CD4-positive, CD25-positive, alpha-beta regulatory T cell (primary cell): ENCODE measurements around the gene MAPKBP1. TPM values are rescaled to one million over a fixed set of nuclear protein-coding genes. Genes with fewer than 3 reads are reported as not detected.
A peak's percentile ranks its signal among the peaks of the same experiment; 100 is the strongest.

Experiments
- ATAC-seq, 2 donors: fragments of 150-1000 bp; cut with Tn5 transposase; one replicate each; pipeline ENCODE4 v1.10.0; 2021; ENCODE audit warnings: low read depth in 2 of 2, moderate number of reproducible peaks in 2 of 2, moderate library complexity in 1 of 2
- DNase-seq, 3 donors: peaks; one replicate each; pipeline versions ENCODE4 v3.0.0 to v3.0.0-alpha.2; 2012 to 2022; ENCODE audit warnings: mixed read lengths in 1 of 3
- H3K27ac ChIP-seq: one replicate; pipeline ENCODE4 v1.7.0; 2013; ENCODE audit warnings: mild to moderate bottlenecking, low read length; ENCODE audit not compliant: insufficient read depth, poor library complexity, severe bottlenecking
- H3K27me3 ChIP-seq: one replicate; pipeline ENCODE4 v1.7.0; 2013; ENCODE audit warnings: low read length; ENCODE audit not compliant: control insufficient read depth, insufficient read depth
- H3K36me3 ChIP-seq: one replicate; pipeline ENCODE4 v1.7.0; 2013; ENCODE audit warnings: mild to moderate bottlenecking, low read length, moderate library complexity; ENCODE audit not compliant: control insufficient read depth, insufficient read depth
- H3K4me1 ChIP-seq: 2 replicates; pipeline ENCODE4 v1.7.0; 2013; ENCODE audit warnings: mild to moderate bottlenecking, low read length; ENCODE audit not compliant: insufficient read depth, control insufficient read depth, poor library complexity, severe bottlenecking
- H3K4me3 ChIP-seq: one replicate; pipeline ENCODE4 v1.7.0; 2013; ENCODE audit warnings: low read depth, mild to moderate bottlenecking, low read length, moderate library complexity
- H3K9me3 ChIP-seq, 2 experiments: 1 replicate in 1 of 2; 2 replicates in 1 of 2; pipeline ENCODE4 v1.7.0; 2013; ENCODE audit warnings: low read length in 2 of 2, mild to moderate bottlenecking in 1 of 2, moderate library complexity in 1 of 2; ENCODE audit not compliant: control insufficient read depth in 2 of 2
- H3K27ac Mint-ChIP-seq, 3 donors: one replicate each; pipeline ENCODE4 v1.8.0; 2020 to 2022; ENCODE audit warnings: mild to moderate bottlenecking in 3 of 3, mixed read lengths in 3 of 3, moderate library complexity in 2 of 3
- H3K27me3 Mint-ChIP-seq: one replicate; pipeline ENCODE4 v1.8.0; 2022; ENCODE audit warnings: mild to moderate bottlenecking, mixed read lengths
- H3K36me3 Mint-ChIP-seq: one replicate; pipeline ENCODE4 v1.8.0; 2020; ENCODE audit warnings: mixed read lengths
- H3K4me1 Mint-ChIP-seq, 4 donors: one replicate each; pipeline ENCODE4 v1.8.0; 2020 to 2022; ENCODE audit warnings: mixed read lengths in 4 of 4, mild to moderate bottlenecking in 1 of 4
- H3K4me3 Mint-ChIP-seq, 4 donors: one replicate each; pipeline ENCODE4 v1.8.0; 2020 to 2022; ENCODE audit warnings: mild to moderate bottlenecking in 4 of 4, mixed read lengths in 4 of 4, moderate library complexity in 3 of 4
- H3K9me3 Mint-ChIP-seq, 7 donors: one replicate each; pipeline ENCODE4 v1.8.0; 2020 to 2022; ENCODE audit warnings: mixed read lengths in 7 of 7, mild to moderate bottlenecking in 3 of 7, moderate library complexity in 2 of 7
- polyA plus RNA-seq, 4 donors: library from polyadenylated mRNA; unstranded; fragments of 300-500 nt; fragmentation: Illumina TruSeq; gene quantifications; one replicate each; pipeline ENCODE4 v1.2.3, GENCODE V29; 2021
- total RNA-seq: library from RNA; stranded (reverse); gene quantifications from one replicate; pipeline ENCODE4 v1.2.3, GENCODE V29; 2022

Gene MAPKBP1
- total and polyA plus RNA-seq, 5 donors from 2014 or later, result 1.9 to 40.4 (median 2.7) TPM

DNA sequence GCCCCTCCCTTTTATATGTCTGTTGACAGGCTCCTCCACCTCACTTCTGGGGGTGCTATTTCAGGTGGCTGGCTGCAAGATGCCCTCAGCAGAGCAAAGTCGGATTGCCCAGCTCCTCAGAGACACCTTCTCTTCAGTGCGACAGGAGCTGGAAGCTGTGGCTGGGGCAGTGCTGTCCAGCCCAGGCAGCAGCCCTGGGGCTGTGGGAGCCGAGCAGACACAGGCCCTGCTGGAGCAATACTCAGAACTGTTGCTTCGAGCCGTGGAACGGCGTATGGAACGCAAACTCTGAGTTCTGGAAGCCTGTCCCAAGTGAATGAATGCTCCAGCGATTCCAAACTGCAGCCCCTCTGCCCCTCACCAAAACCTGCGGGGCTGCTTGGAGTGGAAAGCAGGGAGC is 50.9 kb downstream of the MAPKBP1 start:
- peaks cover 27% of the 10 kb centered on the region for H3K4me1 ChIP-seq
- DNase-seq, result no peak
- H3K36me3 ChIP-seq, result peaks cover 20% of the 10 kb centered on the region

DNA sequence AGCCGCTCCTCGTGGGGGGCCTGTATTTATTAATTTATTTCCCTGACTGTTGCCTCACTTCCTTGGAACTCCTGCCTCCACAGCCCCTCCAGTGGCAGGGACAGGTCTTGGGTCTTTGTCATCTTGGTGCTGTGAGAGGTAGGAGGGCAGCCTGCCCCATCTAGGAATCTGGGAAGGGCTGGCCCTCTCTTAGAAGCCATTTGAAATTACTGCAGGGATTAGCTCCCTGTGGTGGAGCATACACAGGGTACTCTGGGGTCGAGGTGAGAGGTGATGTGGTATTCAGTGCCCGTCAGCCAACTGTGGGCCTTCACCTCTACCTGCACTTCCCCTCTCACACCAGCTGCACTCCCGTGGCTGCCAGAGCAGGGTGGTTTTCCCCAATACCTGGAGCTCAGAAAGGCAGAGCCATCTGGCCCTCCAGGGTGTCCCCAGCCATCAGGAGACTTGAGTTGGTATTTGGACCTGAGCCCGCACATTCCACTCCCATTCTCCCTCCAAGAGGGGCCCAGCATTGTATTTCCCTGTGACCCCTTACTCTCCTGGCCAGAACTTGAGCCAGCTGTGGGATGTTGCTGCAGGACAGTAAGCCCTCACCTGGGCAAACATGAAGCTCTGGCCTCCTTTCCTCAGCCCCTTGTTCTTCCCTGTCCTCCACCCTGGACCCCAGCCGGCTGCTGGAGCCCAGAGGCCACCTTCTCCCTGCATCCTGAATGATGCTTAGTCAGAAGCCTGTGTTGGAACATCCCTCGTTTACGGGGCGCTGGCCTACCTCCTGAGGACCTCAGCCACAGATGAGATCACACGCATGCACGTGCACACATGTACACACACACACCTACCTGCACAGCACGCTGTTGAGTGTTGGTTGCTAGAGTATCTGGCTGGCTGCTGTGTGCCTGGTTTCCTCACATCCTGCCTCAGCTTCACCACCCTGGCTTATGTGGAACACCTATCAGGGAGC is 51.6 kb downstream of the MAPKBP1 start:
- peaks cover 9 to 31% (median 13%) of the 10 kb centered on the region in 4 donors for H3K4me1 Mint-ChIP-seq
- no peaks in the 10 kb centered on the region for H3K27me3 ChIP-seq
- H3K27ac Mint-ChIP-seq, result peak overlapping the region in 2 of 3 donors; percentile 10 to 83
- no peak for ATAC-seq
- H3K9me3 Mint-ChIP-seq, result peaks cover 0 to 2% (median 0%) of the 10 kb centered on the region in 7 donors
- no peak overlapping the region for H3K27ac ChIP-seq
- peaks cover 3% of the 10 kb centered on the region for H3K36me3 Mint-ChIP-seq
- H3K4me3 ChIP-seq, result no peak overlapping the region
- peaks cover 34% of the 10 kb centered on the region for H3K4me1 ChIP-seq
- DNase-seq, result no peak
- peaks cover 20% of the 10 kb centered on the region for H3K36me3 ChIP-seq
- no peaks in the 10 kb centered on the region for H3K27me3 Mint-ChIP-seq
- peak overlapping the region; percentile 44 to 99 (median 92) for H3K4me3 Mint-ChIP-seq
- no peaks in the 10 kb centered on the region for H3K9me3 ChIP-seq

More for the DNA sequence above, 50.9 kb downstream of the MAPKBP1 start:
- Mint-ChIP-seq H3K27ac (no peak overlapping the region), H3K27me3 (no peaks in the 10 kb centered on the region), H3K4me1 (peaks cover 9 to 26% (median 12%) of the 10 kb centered on the region in 4 donors), H3K9me3 (peaks cover 0 to 2% (median 0%) of the 10 kb centered on the region in 7 donors), H3K4me3 (peak overlapping the region in 2 of 4 donors; percentile 7 to 66), H3K36me3 (peaks cover 6% of the 10 kb centered on the region)
- no peak for ATAC-seq
- Histone ChIP-seq H3K9me3 (no peaks in the 10 kb centered on the region), H3K27me3 (no peaks in the 10 kb centered on the region), H3K4me3 (no peak overlapping the region), H3K27ac (no peak overlapping the region)

DNA sequence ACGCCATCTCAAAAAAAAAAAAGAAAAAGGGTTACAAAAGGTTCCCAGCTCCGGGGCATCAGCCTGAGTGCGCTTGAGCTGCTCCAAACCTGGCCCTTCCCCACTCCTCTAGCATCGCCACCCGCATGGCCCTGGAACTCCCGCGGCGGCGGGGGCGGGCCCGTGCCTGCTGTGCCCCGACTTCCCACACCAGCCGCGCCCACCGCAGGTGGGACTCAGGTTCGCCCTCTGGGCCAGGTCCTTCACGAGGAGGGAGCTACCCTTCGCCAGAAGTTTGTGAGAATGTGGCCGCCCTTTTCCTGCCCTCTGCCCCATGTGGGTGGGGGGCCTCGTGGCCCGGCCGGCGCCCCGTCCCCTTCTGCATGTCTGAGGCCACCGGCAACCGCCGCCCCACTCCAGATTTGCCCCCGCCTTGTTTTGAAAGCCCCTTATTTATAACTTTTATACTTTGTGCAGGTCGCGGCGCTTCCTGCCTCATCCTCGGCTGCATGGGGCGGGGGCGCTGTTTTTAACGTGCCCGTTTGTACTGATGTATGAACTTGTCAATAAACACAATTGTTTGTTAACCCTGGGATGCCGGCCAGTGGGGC is 53.1 kb downstream of the MAPKBP1 start:
- Histone ChIP-seq H3K4me1 (peaks cover 50% of the 10 kb centered on the region), H3K27ac (peak overlapping the region; percentile 74), H3K27me3 (no peaks in the 10 kb centered on the region), H3K36me3 (peaks cover 12% of the 10 kb centered on the region), H3K9me3 (no peaks in the 10 kb centered on the region), H3K4me3 (no peak overlapping the region)
- peak overlapping the region; percentile 92 to 99 (median 94) for H3K4me3 Mint-ChIP-seq
- ATAC-seq, result peak; percentile 1 to 19
- peak in 1 of 3 donors; percentile 52 for DNase-seq
- H3K4me1 Mint-ChIP-seq, result peaks cover 9 to 46% (median 25%) of the 10 kb centered on the region in 4 donors
- peaks cover 5% of the 10 kb centered on the region for H3K27me3 Mint-ChIP-seq
- peaks cover 0 to 2% (median 0%) of the 10 kb centered on the region in 7 donors for H3K9me3 Mint-ChIP-seq
- peak overlapping the region; percentile 45 to 96 (median 91) for H3K27ac Mint-ChIP-seq
- H3K36me3 Mint-ChIP-seq, result peaks cover 6% of the 10 kb centered on the region

DNA sequence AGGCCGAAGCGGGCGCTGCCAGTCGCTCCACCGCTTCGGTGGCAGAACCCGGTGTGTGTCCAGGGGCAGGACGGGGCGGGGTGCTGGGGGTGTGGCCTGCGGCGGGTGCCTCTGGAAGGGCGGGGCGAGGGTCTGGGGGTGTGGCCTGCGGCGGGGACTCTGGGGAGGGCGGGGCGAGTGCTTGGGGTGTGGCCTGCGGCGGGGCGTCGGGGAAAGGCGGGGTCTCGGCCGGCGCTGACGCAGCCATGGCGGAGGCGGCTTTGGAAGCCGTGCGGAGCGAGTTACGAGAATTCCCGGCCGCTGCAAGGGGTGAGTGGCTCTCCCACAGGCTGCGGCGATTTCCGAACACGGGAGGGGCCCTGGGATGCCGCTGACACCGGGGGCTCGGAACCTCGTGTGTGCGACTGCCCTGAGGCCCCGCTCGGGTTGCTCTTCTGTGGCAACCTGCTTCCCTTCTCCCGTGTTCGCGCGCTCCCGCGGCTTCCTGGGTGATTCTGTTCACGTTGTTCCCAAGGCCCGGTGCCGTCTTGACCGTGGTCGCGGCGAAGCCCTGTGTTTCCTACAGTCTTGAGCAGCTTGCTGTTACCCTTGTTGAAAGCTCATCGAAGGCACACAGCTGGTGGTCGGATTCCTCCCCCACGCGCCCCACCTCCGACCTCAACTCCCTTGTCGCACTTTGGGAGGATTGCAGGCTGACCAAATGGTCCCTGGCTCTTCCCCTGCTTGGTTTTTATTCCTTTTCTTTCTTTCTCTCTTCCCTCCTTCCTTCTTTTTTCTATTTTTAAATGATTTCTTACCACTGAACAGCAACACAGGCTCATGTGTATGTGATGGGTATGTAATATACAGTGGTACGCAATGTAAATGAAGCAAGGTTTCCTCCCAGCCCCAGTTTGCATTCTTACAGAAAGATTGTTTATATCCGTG is 53.9 kb downstream of the MAPKBP1 start, which contains the start of gene JMJD7:
JMJD7 (plus strand) TSS at position 213 of the 927 bp plus-strand sequence; CDS start at position 246, 33 bp downstream.
- Mint-ChIP-seq H3K9me3 (peaks cover 0 to 2% (median 0%) of the 10 kb centered on the region in 7 donors), H3K27ac (peak within 1 kb of the TSS; percentile 45 to 96 (median 91)), H3K4me1 (peaks cover 9 to 54% (median 32%) of the 10 kb centered on the region in 4 donors), H3K36me3 (peaks cover 11% of the 10 kb centered on the region), H3K27me3 (peaks cover 5% of the 10 kb centered on the region), H3K4me3 (peak within 1 kb of the TSS; percentile 92 to 99 (median 94))
- Histone ChIP-seq H3K4me1 (peaks cover 56% of the 10 kb centered on the region), H3K27ac (peak within 1 kb of the TSS; percentile 74), H3K36me3 (peaks cover 8% of the 10 kb centered on the region), H3K4me3 (peak within 1 kb of the TSS; percentile 89), H3K27me3 (no peaks in the 10 kb centered on the region), H3K9me3 (no peaks in the 10 kb centered on the region)
- DNase-seq, result peak; percentile 88 to 93 (median 91)
- ATAC-seq, result peak; percentile 92 to 95

DNA sequence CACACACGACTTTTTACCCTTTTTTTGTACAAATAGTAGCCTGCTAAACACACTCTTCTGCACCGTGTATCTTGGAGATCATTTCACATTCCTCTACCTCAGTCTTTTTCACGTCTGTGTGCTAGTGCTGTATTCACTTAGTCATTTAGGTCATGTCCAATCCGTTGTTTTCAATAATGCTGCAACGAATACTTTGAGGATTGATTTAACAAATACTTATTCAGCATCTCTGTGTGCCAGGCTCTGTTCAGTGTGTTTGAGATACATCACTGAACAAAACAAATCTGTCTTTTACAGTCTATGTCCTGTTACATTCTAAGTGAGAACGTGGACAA is 54.5 kb downstream of the MAPKBP1 start:
- Histone ChIP-seq H3K27me3 (no peaks in the 10 kb centered on the region), H3K9me3 (no peaks in the 10 kb centered on the region), H3K4me1 (peaks cover 56% of the 10 kb centered on the region), H3K27ac (peak overlapping the region; percentile 74), H3K4me3 (peak overlapping the region; percentile 89), H3K36me3 (peaks cover 2% of the 10 kb centered on the region)
- peaks cover 5% of the 10 kb centered on the region for H3K27me3 Mint-ChIP-seq
- H3K4me1 Mint-ChIP-seq, result peaks cover 9 to 58% (median 36%) of the 10 kb centered on the region in 4 donors
- peak in 1 of 3 donors; percentile 21 for DNase-seq
- peak overlapping the region; percentile 92 to 99 (median 94) for H3K4me3 Mint-ChIP-seq
- H3K36me3 Mint-ChIP-seq, result peaks cover 8% of the 10 kb centered on the region
- peak overlapping the region in 2 of 3 donors; percentile 91 to 96 for H3K27ac Mint-ChIP-seq
- no peak for ATAC-seq
- H3K9me3 Mint-ChIP-seq, result peaks cover 0 to 2% (median 0%) of the 10 kb centered on the region in 7 donors

DNA sequence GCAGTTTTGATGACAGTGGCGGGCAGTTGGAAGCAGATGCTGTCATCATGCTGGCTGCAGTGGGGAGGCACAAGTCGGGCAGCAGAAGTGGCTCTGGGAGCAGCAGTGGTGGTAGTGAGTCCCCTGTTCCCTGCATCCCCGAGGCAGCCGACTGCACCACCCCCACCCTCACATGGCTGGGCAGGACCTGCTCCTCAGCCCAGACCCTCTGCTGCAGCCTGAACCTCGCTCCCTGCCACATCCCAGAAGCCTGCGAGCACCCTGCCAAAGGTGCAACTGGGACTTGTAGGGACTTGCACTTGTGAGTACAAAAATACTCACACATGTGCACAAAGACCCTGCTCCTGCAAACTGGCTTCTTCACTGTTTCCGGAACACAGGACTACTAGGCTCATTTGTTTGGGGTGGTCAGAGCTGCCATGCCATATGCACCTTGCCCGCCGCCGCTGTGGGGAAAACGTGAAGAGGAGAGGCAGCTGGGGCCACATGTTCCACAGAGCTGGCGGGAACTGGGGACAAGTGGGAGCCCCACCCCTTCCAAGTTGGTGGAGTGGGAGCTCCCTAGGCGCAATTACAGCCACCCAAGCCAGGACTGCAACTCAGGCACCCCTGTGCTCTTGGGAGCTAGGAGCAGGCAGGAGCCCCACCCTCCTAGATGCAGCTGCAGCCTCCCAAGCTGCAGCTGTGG is 55.8 kb downstream of the MAPKBP1 start:
- H3K36me3 ChIP-seq, result peaks cover 4% of the 10 kb centered on the region
- H3K4me1 ChIP-seq, result peaks cover 56% of the 10 kb centered on the region
- H3K4me1 Mint-ChIP-seq, result peaks cover 9 to 67% (median 41%) of the 10 kb centered on the region in 4 donors
- H3K9me3 ChIP-seq, result no peaks in the 10 kb centered on the region
- peak overlapping the region; percentile 15 to 68 (median 40) for H3K4me3 Mint-ChIP-seq
- peaks cover 5% of the 10 kb centered on the region for H3K27me3 Mint-ChIP-seq
- H3K27me3 ChIP-seq, result no peaks in the 10 kb centered on the region
- peaks cover 14% of the 10 kb centered on the region for H3K36me3 Mint-ChIP-seq
- DNase-seq, result no peak
- no peak overlapping the region for H3K27ac ChIP-seq
- H3K27ac Mint-ChIP-seq, result no peak overlapping the region
- ATAC-seq, result no peak
- no peak overlapping the region for H3K4me3 ChIP-seq
- peaks cover 0 to 2% (median 0%) of the 10 kb centered on the region in 7 donors for H3K9me3 Mint-ChIP-seq
